HG02610 (cell line): Measurements from ENCODE around the gene LTBP4.
A peak's percentile ranks its signal among the peaks of the same experiment; 100 is the strongest.

Experiments used
- ATAC-seq: cut with Tn5 transposase; IDR thresholded peaks from one replicate; pipeline ENCODE4 v1.9.1; 2021; ENCODE audit warnings: mild to moderate bottlenecking, moderate library complexity; ENCODE audit not compliant: unreplicated experiment

Gene LTBP4

DNA sequence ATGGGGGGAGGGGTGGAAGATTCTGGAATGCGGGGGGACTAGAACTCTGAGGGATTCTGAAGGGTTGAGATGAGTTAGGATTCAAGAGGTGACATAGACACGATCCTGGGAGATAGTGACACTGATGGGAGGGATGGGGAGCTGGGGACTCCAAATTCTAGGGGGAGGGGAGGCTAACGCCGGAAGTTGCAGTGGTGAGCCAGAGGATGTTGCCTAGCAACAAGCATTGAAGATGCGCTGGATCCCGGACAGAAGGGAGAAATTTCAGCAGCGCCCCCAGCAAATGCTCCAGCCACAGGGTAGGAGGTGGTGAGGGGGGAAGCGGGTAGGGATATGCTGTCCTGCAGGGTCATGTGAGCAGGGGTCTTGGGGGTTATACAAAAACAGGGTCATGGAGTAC, 6.9 kb upstream of the LTBP4 start:
- no peak for ATAC-seq

DNA sequence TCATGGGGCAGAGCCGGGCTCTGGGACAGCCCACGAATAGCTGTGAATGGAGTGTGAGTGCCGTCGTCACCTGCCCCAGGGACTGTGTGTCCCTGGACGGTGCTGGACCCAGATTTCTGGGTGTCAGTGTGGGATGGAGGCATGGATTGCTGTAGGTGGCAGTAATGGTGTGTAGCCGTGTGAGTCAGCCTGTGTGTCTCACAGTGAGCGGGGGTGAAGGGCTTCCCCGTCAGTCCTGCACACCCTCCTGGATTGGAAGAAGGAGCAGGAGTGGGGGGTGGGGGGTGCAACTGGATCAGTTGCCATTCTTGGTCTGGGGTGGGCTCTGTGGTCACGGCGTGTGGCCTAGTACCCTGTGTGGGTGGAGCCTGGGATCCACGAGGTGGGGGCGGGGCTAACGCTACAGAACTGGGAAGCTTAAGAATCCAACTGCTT, 6.5 kb upstream of the LTBP4 start:
- ATAC-seq, result no peak

DNA sequence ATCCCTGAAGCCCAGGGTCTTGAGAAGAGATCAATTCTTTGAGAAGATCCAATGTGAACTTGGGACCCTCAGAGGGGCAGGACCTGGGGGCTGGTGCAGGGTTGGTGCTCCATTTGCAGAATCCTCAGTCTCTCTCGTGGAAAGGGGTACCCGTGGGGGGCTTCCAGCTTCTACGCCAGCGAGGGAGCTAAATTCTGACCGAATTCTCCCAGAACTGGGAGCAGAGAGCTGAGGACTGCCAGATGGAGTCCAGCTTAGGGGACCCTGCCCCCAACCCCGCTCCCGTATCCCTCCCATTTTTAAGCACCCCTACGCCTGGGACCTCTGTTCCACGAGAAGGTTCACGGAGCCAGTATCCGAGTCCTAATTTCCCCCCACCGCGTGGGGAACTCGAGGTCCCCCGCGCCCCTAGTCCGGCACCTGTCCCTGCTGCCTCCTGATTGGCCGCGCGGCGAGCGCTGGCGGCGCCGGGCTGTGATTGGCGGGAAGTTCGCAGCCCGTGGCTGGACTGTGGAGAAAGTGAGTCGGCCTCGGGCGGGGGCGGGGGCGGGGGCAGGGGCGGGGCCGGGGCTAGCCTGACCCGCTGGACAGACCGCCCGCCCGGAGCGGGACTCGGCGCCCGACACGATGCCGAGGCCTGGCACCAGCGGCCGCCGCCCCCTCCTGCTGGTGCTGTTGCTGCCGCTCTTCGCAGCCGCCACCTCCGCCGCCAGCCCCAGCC, 4.4 kb upstream of the LTBP4 start:
- ATAC-seq, result no peak

DNA sequence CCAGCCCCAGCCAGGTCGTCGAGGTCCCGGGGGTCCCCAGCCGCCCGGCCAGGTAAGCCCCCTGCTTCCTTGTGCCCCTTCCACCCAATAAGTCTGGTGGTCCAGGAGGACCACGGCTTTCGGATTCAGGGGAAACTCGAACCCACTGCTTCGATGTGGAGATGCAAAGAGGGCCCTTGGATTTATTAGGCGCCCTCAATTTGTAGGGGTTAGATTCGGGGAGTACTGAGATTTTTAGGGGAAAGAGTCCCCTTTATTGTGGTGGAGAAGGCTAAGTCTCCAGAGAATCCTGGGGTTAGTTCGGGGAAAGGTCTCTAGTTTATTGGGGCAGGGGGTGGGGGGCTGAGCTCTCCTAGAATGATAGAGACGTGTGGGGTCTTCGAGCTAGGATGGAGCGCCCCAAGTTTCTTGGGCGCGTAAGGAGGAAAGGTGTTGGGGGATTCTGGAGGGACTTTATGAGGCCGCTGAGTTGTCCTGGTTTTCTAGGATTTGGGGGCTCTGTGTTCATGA, 3.8 kb upstream of the LTBP4 start:
- ATAC-seq, result no peak

DNA sequence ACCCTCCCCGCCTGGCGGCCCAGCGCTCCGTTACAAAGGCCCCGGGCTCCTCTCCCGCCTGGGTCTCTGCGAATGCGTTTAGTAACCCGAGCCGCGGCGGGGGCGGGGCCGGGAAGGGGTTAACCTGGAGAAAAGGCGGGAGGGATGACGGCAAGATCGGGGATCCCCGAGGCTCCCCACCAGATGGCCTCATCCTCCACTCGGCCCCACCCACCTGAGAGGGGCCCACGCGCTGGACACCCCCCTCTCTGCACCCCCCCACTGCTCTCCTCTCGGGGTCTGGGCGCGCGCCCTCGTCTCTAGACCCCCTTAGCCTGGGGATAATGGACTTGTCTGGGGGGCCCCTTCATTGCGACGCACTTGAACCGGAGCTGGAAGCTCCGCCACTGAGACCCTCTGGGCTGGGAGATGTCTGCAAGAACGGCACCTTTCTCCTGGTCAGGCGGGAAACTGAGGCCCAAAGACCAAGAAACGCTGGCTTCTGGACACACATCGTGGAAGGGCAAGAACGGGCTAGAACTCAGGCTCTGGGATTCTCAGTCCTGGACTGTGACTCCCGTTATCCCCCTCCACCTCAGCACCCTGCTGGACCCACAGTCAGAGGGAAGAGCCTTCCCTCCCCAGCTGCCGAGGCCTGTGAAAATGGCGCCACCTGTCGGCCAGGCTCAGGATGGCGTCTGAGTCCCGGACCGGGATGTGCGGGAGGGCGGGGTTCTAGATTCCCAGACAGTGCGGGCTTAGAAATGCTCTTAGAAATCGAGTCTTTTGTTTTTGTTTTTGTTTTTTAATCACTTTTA, 2.9 kb upstream of the LTBP4 start:
- ATAC-seq, result no peak

DNA sequence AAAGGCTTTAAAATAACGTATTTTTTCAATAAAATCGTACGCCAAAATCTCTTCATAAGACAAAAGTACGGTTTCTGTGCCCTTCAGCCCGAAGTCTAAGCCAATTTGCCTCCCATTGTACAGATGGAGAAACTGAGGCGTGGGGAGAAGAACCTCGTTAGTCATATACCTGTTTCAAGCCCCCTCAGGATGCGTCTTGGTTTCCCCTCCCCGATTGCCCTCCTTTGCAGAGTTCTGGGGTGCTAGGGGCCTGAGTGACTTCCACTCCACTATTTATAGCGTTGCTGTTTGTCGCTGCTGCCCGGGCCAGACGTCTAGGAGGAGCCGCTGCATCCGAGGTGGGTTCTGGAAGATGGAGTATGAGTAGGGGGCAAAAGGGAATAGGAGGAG, 2.3 kb upstream of the LTBP4 start:
- no peak for ATAC-seq

DNA sequence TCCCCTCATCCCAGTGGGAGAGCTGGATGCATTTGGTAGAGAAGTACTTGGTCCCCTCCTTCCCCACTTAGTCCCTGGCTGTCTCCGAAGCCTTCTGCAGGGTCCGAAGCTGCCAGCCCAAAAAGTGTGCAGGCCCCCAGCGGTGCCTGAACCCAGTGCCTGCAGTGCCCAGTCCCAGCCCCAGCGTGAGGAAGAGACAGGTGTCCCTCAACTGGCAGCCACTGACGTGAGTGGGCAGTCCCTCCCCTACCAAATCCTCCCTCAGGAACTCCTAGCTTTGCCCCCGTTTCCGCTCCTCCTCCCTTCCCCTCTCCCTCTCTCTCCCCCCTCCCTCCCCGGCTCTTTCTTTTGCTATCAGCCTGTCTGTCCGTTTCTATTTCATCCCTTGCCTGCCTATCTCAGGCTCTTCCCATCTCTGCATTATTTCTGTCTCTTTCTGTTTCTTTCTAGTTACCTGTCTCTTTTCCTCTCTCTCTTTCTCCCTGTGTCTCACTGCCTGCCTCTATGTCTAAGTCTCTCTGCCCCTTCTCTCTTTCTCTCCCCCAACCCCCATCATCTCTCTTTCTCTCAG, 1.8 kb upstream of the LTBP4 start:
- ATAC-seq, result no peak

DNA sequence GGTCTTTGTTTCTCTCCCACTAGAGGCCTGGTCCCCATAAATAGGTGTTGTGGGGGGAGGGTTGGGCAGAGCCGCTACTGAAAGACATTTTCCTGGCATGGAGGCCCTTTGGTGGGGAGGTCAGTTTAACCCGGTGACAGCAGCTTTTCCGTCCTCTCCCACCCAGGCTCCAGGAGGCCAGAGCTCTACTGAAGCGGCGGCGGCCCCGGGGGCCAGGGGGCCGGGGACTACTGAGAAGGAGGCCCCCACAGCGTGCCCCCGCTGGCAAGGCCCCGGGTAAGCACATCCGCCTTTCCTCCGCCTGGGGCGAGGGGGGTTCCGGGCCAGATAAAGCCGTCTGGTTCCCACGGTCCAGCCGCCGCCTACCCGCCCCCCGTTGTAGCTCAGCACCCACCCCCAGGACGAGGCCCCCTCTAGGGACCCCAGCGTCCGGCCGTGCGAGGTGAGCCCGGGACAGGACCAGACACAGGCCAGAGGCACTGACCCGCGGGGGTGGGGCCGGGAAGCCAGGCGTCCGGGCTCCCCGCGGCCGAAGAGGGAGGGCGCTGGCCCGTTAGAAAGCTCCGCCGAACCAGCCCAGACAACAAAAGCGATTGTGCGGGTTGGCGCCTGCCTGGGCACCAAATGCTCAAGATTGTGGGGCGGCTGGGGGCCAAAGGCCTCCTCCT, 1.1 kb upstream of the LTBP4 start:
- ATAC-seq, result no peak

DNA sequence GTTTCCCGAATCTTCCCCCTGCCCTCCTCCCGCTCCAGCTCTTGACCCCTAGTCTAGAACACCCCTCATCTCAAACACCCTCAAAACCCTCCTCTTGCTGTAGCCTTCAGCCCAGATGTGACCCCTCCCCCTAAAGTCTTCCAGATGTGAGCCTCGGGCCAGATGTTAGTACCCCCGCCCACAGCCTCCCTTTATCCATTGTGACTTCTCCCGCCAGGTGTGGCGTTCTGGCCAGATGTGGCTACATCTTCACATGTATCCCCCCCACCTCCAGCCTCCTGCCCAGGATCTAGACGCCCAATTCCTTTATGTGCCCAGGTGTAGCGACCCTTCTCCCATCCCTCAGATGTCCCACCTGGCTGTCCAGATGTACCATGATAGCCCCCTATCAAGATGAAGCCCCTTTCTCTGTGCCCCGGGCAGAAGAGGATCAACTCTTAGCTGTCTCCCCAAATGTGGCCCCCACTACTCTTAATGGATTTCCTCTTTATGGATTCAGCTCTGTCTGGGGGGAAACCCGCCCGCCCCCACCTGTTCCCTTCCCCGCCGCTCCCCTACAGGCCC, 517 bp upstream of the LTBP4 start:
- no peak for ATAC-seq

DNA sequence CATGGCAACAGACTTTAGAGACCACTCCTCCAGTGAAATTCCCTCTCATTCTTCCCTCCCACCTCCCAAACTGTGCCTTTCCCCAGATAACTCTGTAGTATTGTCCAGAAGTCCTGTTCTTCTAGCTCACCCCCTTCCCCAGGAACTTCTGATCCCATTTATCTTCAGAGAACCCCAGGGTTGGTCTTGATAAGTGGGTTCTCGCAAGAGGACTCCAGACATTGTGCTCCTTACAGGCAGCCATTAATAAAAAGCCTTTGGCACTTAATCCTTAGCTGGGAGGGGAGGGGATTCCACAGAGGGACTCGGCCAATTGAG, 1.9 kb downstream of the LTBP4 start:
- ATAC-seq, result no peak

DNA sequence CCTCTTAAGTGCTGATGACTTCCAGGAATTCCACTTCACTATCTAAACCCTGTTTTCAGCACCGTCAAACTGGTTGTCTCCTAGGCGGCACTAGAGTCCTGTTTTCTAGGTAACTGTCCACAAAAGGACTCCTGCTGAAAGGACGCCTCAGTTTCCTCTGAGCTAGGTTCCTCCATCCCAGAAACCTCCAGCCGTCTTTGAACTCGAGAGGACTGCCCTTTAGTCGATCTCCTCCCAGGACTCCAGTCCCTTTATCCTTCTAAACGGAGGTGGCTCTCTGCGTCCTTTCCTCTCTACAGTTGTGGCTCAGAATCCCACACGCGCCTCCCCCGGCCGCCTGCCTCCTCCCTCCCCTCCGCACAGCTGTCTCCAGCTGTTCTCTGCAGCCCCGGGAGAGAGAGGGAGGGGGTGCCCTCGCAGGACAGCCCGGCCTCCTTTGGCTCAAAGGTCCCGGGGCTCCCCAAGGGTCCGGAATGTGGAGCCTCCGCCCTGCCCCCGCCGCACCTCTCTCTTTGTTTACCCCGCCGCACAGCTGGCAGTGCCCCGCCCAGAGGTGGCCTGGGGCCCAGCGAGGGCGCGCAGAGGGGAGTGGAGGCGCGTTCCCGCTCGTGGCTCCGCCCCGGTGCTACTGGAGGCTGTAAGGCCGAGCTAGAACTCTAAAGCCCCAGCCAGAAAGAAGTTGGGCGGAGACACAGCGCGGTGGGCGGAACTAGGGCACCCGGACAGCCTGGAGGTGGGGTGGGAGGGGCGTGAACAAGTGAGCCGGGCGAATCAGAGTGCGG, 2.4 kb downstream of the LTBP4 start:
- ATAC-seq, result peak; percentile 80

DNA sequence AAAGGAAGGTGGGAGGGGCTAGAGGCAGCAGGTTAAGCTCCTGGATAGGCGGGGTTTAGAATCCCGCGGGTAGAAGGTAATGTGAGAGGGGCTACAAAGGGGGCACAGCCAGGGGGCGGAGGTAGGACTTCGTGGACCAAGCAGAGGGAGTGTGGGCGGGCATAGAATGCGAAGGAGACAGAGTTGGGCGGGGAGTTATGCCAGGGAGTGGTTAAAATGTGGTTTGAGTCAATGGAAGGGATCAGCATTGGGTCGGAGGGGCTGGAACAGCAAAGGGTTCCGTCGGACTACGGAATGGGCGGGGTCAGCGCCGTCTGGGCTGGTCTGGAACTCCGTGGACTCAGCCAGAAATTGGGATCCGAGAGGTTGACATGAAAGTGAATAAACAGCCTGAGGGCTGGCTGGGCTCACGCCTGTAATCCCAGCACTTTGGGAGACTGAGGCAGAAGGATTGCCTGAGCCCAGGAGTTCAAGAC, 3.0 kb downstream of the LTBP4 start:
- no peak for ATAC-seq

DNA sequence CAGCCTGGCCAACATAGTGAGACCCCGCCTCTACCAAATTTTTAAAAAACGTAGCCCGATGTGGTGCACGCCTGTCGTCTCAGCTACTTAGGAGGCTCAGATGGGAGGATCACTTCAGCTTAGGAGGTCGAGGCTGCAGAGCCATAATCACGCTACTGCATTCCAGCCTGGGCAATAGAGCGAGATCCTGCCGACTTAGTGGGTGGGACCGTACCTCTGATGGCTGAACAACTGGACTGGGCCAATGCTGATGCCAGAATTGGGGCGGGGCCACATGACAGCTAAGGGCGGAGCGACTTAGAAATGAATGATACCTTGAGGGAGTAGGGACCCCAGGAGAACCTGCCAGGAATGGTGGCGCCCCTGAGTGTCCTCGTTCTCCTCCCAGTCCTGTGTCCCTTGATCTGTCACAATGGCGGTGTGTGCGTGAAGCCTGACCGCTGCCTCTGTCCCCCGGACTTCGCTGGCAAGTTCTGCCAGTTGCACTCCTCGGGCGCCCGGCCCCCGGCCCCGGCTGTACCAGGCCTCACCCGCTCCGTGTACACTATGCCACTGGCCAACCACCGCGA, 3.6 kb downstream of the LTBP4 start:
- no peak for ATAC-seq

DNA sequence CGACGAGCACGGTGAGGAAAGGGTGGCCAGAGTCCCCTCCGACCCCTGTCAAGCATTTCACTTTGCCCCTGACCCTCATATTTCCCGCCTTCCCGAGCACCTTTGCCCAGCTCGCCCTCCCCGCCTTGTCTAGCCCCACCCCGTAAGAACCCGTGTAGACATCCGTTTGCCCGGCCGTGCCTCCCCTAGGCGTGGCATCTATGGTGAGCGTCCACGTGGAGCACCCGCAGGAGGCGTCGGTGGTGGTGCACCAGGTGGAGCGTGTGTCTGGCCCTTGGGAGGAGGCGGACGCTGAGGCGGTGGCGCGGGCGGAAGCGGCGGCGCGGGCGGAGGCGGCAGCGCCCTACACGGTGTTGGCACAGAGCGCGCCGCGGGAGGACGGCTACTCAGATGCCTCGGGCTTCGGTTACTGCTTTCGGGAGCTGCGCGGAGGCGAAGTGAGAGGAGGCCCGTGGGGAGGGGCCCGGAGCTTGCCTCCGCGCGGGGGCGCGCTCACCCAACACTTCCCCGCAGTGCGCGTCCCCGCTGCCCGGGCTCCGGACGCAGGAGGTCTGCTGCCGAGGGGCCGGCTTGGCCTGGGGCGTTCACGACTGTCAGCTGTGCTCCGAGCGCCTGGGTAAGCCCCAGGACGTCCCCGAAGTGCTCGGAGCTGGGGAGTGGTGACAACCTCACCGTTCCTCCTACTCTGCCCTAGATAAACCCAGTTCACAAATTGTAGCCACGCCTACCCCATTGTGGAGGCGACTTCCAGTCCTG, 4.2 kb downstream of the LTBP4 start:
- ATAC-seq, result peak; percentile 23

DNA sequence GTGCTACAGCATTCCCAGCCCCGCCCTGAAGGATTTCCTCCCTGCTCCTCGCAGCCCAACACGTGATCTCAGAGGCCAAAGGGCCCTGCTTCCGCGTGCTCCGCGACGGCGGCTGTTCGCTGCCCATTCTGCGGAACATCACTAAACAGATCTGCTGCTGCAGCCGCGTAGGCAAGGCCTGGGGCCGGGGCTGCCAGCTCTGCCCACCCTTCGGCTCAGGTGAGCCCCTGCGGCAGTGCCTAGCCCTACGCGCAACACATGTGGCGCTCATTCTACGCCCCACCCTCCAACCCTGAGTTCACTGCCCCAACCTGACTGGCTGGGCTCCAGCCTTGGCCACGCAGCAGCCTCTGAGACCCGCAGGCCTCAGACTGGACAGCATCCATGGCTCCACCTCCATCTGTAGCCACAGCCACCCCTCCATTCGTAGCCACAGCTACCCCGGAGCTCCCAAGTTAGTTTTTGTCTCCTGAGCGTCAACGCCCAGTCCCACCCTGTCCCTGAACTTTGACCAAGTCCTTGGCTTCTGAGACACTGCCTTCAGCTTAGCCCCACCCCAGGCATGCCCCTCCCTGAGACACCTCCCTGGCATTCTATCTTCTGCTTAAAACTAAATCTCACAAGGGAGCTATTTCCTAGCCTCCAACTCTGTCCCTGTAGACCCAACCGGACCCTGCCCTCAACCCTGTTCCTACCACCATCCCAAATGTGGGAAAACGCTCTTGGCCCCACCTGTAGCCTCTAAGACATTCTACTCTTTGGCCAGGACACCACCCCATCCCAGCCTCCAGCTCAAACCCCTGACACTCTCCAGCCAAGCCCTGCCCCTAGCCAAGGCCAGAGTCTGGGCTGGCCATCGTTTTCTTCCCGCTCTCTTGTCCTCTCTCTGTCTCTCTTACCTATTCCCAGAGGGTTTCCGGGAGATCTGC, 6.4 kb downstream of the LTBP4 start:
- ATAC-seq, result no peak

DNA sequence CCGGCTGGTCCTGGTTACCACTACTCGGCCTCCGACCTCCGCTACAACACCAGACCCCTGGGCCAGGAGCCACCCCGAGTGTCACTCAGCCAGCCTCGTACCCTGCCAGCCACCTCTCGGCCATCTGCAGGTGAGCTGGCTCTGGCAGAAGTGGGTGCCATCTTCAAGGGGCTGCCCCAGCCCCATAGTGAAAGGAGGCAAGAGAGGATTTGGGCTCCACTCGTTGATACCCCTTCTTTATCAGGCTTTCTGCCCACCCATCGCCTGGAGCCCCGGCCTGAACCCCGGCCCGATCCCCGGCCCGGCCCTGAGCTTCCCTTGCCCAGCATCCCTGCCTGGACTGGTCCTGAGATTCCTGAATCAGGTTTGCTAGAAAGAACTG, 7.1 kb downstream of the LTBP4 start:
- no peak for ATAC-seq

DNA sequence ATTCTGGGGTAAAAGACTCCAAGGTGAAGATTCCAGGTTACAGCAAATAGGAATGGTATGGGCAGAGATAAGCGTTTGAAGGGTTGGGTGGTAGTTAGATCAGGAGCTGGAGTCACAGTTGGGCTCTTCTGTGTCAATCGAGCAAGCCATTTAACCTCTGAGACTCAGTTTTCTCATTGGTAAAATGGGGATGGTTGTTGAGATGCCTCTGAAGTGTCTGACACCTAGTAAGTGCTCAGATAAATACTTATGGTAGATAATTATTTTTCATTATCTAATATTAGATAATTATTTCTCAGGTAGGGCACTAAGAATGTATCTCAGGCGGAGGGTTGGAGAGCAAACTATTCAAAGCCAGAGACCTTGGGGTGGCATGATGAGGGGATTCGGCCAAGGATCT, 7.8 kb downstream of the LTBP4 start:
- no peak for ATAC-seq
